Loucy (cell line): ENCODE results near the gene CPSF4.

Experiments
- H2AFZ ChIP-seq: fragments of 200-600 bp; sonication (generic); 2 replicates; pipeline ENCODE4 v1.6.0; 2016; ENCODE audit warnings: antibody characterized with exemption, mild to moderate bottlenecking, low read length, moderate library complexity
- H3F3A ChIP-seq: fragments of 200-600 bp; 2 replicates; pipeline ENCODE4 v1.6.0; 2016; ENCODE audit warnings: antibody characterized with exemption, low read depth, mild to moderate bottlenecking
- H3K27me3 ChIP-seq: fragments of 200-600 bp; sonication (generic); 2 replicates; pipeline ENCODE4 v1.6.1; 2014; ENCODE audit warnings: low read length, mild to moderate bottlenecking; ENCODE audit not compliant: insufficient read depth, poor library complexity, severe bottlenecking
- H3K36me3 ChIP-seq: fragments of 200-600 bp; sonication (generic); 2 replicates; pipeline ENCODE4 v1.6.1; 2016; ENCODE audit warnings: low read length; ENCODE audit not compliant: insufficient read depth
- H3K4me1 ChIP-seq: fragments of 200-600 bp; sonication (generic); 2 replicates; pipeline ENCODE4 v1.5.1; 2014; ENCODE audit warnings: low read length, mild to moderate bottlenecking; ENCODE audit not compliant: insufficient read depth, poor library complexity, severe bottlenecking
- H3K4me2 ChIP-seq: fragments of 200-600 bp; sonication (generic); 2 replicates; pipeline ENCODE4 v1.6.0; 2014; ENCODE audit warnings: antibody characterized with exemption, low read length, low read depth, mild to moderate bottlenecking; ENCODE audit not compliant: poor library complexity, severe bottlenecking
- H3K4me3 ChIP-seq: fragments of 200-600 bp; sonication (generic); 2 replicates; pipeline ENCODE4 v1.5.1; 2014; ENCODE audit warnings: low read length, mild to moderate bottlenecking, mixed read lengths; ENCODE audit not compliant: poor library complexity, severe bottlenecking
- H3K79me2 ChIP-seq: fragments of 200-600 bp; sonication (generic); 2 replicates; pipeline ENCODE4 v1.6.1; 2014; ENCODE audit warnings: low read length; ENCODE audit not compliant: insufficient read depth
- H3K9ac ChIP-seq: fragments of 200-600 bp; sonication (generic); 2 replicates; pipeline ENCODE4 v1.6.0; 2014; ENCODE audit warnings: mild to moderate bottlenecking, low read depth, low read length, moderate library complexity; ENCODE audit not compliant: poor library complexity, severe bottlenecking
- H3K9me2 ChIP-seq: fragments of 200-600 bp; sonication (generic); replicated peaks from 2 replicates; pipeline ENCODE4 v1.6.1; 2016; ENCODE audit warnings: low read depth, low read length, mixed read lengths
- H3K9me3 ChIP-seq: fragments of 200-600 bp; sonication (generic); 2 replicates; pipeline ENCODE4 v1.6.1; 2014; ENCODE audit warnings: mild to moderate bottlenecking, antibody characterized with exemption, low read length, low read depth; ENCODE audit not compliant: insufficient read depth
- H4K20me1 ChIP-seq: fragments of 200-600 bp; sonication (generic); 2 replicates; pipeline ENCODE4 v1.6.0; 2014; ENCODE audit warnings: antibody characterized with exemption, low read length, mild to moderate bottlenecking; ENCODE audit not compliant: insufficient read depth, poor library complexity, severe bottlenecking
- EZH2phosphoT487 ChIP-seq: fragments of 200-600 bp; IDR thresholded peaks from 2 replicates; pipeline ENCODE4 v1.6.1; 2018; ENCODE audit warnings: antibody characterized with exemption, mild to moderate bottlenecking, moderate library complexity, borderline replicate concordance
- TF ChIP-seq, protein P1 (sequence below): fragments of 200-600 bp; sonication (generic); conservative IDR thresholded peaks from 2 replicates; pipeline ENCODE4 v1.5.1; 2014; ENCODE audit warnings: mild to moderate bottlenecking, antibody characterized with exemption, low read length

The CPSF4 gene

GRCh38 chr7:99453105-99453504, 14.4 kb downstream of the CPSF4 start:
- Histone ChIP-seq H2AFZ (no peak overlapping the region), H3K4me1 (no peaks in the 10 kb centered on the region), H4K20me1 (peaks cover 12% of the 10 kb centered on the region), H3K4me3 (no peak overlapping the region), H3K9me3 (no peaks in the 10 kb centered on the region), H3K36me3 (peaks cover 89% of the 10 kb centered on the region; the same call in 1 of the 2 replicates), H3K9ac (no peak overlapping the region), H3K4me2 (no peak overlapping the region), H3F3A (no peaks in the 10 kb centered on the region), H3K27me3 (no peaks in the 10 kb centered on the region), H3K9me2 (no peaks in the 10 kb centered on the region), H3K79me2 (peaks cover 9% of the 10 kb centered on the region; the same call in 1 of the 2 replicates)
- TF ChIP-seq EZH2phosphoT487 = no peak
- TF ChIP-seq, protein P1, sequence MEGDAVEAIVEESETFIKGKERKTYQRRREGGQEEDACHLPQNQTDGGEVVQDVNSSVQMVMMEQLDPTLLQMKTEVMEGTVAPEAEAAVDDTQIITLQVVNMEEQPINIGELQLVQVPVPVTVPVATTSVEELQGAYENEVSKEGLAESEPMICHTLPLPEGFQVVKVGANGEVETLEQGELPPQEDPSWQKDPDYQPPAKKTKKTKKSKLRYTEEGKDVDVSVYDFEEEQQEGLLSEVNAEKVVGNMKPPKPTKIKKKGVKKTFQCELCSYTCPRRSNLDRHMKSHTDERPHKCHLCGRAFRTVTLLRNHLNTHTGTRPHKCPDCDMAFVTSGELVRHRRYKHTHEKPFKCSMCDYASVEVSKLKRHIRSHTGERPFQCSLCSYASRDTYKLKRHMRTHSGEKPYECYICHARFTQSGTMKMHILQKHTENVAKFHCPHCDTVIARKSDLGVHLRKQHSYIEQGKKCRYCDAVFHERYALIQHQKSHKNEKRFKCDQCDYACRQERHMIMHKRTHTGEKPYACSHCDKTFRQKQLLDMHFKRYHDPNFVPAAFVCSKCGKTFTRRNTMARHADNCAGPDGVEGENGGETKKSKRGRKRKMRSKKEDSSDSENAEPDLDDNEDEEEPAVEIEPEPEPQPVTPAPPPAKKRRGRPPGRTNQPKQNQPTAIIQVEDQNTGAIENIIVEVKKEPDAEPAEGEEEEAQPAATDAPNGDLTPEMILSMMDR = no peak

DNA sequence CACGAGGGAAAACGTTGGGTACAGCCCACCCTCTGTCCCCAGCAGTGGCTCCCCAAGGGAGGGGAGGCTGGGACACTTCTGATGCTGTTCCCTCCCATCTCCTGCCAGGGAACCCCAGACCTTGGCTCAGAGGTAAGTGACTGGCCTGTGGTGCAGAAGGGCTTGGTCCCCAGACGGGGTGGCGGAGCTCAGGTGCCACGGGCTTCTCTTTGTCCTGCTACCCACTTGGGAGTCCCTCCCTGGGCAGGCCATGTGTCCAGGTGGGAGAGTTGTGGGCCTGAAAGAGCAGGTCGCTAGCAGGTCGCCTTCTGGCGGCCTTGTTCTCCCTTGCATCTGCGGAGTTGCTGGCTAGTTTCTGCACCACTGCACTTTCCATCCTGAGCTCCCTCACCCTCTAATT, 17.1 kb downstream of the CPSF4 start:
- TF ChIP-seq, protein P1 = no peak
- TF ChIP-seq EZH2phosphoT487 = no peak
- Histone ChIP-seq H3K9ac (no peak overlapping the region), H3K4me3 (no peak overlapping the region), H3F3A (no peaks in the 10 kb centered on the region), H3K36me3 (peaks cover 75% of the 10 kb centered on the region), H3K9me3 (no peaks in the 10 kb centered on the region), H3K27me3 (no peaks in the 10 kb centered on the region), H3K4me1 (peaks cover under 1% of the 10 kb centered on the region), H3K9me2 (no peaks in the 10 kb centered on the region), H3K79me2 (peaks cover 36% of the 10 kb centered on the region), H4K20me1 (peaks cover 36% of the 10 kb centered on the region), H2AFZ (no peak overlapping the region), H3K4me2 (no peak overlapping the region)

GRCh38 chr7:99456288-99456687, 17.5 kb downstream of the CPSF4 start:
- Histone ChIP-seq H3K9me3 (no peaks in the 10 kb centered on the region), H3K4me2 (no peak overlapping the region), H4K20me1 (peaks cover 40% of the 10 kb centered on the region), H3K79me2 (peaks cover 40% of the 10 kb centered on the region), H3F3A (no peaks in the 10 kb centered on the region), H3K4me3 (no peak overlapping the region), H3K9me2 (no peaks in the 10 kb centered on the region), H3K4me1 (peaks cover 5% of the 10 kb centered on the region), H3K9ac (no peak overlapping the region), H3K27me3 (no peaks in the 10 kb centered on the region), H2AFZ (no peak overlapping the region), H3K36me3 (peaks cover 72% of the 10 kb centered on the region)
- TF ChIP-seq, protein P1 = no peak
- TF ChIP-seq EZH2phosphoT487 = no peak
